Embryonic facial prominence (tissue), 1 donor: ENCODE results near the gene PCDH9.
"Not testable (repeated sequence)": the region's sequence is repeated elsewhere in the genome, so short reads cannot be mapped to it uniquely, and the experiment has no call there.

Experiments used
- DNase-seq: peaks from one replicate; pipeline ENCODE4 v3.0.0-alpha.2; 2016; ENCODE audit errors: extremely low spot score

The PCDH9 gene

DNA sequence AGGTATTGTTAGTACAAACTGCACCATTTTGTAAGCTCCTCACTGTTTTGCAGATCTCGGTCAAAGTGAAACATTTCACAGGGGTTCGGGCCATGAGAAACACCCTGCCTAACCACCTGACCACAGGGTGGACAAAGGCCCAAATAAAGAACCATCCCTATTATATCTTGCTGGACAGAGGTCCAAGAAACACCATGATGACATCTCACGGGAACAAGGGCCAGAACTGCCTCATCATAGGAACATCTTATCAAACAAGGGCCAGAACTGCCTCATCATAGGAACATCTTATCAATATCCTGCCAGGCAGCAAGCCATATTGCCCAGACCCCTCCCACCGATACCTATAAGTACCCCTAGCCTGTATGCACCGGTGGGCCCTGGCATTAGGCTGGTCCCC, 99.7 kb downstream of the PCDH9 start:
- no peak for DNase-seq

DNA sequence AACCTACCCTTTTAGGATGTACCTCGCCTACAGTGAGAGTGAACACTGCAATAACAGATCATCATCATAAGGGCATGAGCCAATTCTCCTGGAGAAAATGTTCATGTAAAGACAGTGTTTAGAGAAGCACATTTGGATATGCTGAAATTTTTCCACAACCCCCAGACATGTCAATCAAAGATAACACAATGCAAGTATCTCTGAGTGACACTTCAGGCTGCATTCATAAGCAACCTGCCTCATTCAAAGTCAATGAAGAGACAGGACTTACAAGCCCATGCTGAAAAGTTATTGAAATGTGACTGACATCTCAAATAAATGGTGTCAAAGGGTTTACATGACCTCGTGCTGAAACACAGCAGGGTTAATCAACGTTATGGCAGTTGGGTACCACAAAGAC, 102.0 kb downstream of the PCDH9 start:
- DNase-seq = no peak

DNA sequence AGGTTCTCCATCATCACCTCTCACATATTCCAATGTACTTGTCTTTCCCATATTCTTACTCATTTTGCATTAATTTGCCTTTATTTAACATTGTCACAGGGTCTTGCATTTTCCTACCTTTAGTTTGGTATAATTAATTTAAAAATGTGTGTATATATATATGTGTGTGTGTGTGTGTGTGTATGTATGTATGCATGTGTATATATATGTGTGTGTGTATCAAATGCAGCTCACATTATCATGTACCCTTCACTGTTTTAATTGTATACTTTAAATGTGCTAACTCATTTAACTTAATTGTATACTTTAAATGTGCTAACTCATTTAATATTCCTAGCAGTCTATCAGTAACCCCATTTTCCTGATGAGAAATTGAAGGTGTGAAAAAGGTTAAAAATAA, 104.5 kb downstream of the PCDH9 start:
- no peak for DNase-seq

DNA sequence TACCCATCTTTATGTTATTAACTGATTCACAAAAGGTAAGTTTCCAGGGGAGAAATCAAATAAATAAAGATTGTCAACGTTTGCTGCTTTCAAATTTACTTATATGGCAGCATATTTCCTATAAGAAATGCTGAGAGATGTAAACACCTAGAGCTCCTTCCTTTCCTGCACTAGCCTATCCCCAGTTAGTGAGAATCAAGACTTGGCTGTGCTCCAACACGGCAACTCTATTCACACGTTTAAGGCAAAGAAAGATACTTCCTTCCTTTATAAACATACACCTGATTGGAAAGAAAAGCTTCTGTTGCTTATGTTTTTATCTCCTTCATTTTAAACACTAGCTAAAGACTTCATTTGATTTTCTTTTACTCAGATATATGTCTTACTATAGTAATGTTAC, 107.0 kb downstream of the PCDH9 start:
- DNase-seq = no peak

DNA sequence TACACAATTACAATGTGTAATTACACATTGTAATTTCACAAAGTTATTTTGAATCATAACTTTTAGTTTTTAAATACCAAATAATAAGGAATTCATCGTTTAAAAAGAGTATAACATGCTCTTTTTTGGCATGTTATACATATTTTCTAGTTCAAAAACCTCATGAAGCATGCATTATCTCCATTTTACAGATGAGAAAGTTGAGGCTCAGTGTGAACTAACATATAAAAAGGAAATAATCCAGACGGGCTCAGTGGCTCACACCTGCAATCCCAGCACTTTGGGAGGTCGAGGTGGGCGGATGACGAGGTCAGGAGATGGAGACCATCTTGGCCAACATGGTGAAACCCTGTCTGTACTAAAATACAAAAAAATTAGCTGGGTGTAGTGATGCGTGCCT, 107.9 kb downstream of the PCDH9 start:
- DNase-seq = no peak

DNA sequence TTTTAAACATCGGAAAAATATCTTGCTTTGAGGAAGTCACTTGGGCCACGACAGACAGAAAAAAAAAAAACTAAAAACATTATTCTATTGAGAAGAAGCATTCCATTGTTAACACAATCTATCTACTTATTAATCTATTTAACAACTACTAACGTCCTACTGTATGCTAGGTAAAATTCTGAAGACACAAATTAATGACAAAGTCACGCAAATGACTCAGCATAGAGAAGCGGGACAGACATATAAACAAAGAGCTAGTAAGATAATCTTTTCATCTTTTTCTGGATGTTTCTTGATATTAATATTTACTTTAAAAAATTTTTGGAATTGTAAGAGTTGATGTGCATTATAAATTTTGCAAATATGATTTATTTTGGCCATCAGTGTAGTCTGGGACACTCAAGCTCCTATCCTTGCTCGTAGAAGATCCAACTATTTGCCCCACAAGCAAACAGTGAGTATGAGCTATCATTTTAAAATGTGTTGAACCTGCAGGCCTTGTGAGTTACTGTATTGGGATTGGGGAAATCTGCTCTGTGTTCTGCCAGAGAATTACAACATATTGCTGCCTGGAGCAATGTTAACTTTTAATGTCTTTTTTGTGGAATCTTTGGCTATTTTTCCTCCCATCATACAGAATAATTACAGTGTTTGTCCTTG, 109.1 kb downstream of the PCDH9 start:
- DNase-seq = no peak

DNA sequence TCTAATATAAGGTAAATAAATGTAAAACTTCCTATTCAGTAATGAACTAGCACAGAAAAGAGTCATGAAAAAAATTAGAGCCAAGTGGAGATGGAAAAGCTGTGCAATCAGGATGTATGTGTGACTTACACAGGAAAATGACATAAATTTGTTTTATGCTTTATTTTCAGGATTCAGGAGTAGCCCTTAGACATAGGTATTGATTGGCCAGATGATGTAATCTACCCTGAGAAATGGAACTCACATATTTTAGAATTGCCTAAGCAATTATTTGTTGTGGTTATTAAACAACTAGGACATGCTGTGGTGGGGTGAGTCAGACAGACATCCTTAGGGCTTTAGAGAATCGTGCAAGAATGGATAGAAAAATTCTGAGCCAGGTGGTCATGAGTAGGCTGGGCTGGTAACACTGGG, 110.6 kb downstream of the PCDH9 start:
- no peak for DNase-seq

DNA sequence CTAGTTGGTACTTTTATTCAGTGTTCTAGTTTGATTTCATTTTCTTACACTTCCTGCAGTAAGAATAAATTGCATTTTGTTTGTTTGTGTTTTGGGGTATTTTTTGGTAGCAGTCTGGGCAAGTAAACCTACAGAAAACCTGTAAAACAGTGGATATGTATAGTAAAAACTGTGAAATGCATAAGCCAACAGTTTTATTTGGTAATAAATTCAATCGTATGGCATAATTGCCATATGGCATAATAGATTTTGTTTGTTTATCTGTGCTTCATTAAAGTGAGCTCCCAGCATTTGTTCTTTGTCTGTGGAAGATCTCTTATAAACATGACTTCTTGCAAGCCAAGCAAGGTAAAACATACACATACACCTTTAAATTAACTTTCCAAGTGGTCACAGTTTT, 111.9 kb downstream of the PCDH9 start:
- no peak for DNase-seq

DNA sequence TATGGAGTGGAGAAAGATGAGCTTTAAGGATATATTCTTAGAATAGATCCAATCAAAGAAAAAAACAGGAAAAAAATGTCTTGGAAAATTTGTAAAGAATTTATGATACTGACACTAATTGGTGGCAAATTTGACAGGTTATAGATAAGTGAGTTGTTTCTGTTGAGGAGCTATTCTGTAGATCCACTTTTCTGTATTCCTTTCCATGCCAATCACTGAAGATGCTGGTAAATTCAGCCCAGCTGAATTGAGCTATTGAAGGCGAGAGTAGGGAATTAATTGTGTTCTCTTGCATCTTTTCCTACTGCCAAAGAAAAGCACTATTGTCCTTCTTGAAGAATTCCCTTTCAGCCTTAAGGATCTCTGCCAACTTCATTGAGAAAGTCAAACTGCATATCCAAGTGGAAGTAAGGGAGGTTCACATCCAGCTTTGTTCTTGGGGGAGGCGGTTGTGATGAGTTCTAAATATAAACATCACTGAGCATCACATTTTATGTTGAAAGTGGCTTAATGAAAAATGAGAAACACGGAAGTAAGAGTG, 113.1 kb downstream of the PCDH9 start:
- no peak for DNase-seq

DNA sequence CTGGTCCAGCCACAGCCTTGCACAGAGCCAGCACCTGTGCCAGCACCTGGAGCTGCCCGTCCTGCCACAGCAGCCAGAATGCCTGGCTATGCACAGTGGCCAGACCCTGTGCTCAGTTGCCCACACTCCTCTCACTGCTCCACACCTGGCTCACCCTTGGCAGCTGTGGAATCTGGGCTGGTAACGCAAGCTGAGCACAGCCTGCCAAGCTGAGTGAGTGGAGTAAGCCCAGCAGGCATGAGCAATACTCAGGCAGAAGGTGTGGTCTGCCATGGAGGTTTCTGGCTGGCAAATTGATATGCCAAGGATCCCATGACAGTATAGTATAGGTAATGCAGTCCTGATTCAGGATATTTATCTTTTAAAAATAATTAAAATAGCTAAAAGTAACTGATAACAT, 122.2 kb downstream of the PCDH9 start:
- DNase-seq = no peak

DNA sequence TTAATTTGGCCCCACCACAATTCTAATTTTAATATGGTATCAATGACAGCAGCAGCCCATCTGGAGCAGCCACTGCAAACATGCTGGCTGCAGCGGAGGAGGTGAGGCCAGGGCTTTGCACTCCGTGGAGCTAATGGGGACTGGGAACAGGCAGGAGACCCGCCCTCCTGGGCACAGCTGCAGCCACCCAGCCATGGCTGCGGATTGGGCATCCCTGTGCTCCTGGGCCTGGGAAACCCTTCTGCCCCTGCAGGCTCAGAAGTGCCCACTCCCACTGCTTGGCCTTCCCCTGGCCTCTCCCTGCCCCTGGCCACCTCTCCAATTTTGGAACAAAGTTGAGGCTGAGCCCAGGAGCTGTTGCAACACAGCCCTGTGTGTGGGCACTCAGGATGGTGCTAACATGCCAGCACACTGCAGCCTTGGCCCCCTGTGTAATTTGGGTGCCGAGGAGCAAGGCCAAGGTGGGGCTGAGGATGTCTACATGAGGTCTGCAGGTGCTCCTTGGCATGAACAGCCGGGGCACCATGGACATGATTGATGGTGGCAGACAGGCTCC, 123.6 kb downstream of the PCDH9 start:
- DNase-seq = no peak

DNA sequence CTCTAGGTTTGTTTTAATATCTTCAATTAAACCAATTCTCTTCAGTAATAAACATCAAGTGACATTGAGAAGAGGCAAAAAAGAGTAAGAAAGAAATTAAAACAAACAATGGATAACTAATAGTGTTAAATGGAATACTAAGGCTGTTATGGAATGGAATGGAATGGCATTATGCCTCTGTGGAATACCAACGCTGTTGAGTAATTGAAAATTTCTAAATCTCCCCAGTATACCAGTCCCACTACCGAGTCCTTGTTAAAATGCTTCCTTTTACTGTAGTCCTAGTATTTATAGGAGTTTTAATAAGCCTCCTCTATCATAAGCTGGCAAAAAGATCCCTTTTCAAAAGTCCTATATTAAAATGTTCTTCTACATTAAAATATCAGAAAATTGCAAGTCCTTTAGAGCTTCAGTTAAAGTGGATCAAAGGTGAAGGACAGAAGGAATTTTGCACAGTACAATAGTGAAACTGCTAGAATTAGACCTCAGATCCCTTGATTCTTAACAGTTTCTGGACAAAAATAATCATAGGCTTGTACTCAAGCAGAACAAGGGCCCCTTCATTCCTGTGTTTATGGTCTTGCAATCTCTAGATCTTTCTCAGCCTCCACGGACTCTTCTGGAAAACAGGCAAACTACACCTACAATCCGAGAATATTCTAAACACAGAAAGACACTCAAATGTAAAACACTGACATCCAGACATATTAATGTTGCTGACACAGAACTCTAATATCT, 128.2 kb downstream of the PCDH9 start:
- DNase-seq = no peak

DNA sequence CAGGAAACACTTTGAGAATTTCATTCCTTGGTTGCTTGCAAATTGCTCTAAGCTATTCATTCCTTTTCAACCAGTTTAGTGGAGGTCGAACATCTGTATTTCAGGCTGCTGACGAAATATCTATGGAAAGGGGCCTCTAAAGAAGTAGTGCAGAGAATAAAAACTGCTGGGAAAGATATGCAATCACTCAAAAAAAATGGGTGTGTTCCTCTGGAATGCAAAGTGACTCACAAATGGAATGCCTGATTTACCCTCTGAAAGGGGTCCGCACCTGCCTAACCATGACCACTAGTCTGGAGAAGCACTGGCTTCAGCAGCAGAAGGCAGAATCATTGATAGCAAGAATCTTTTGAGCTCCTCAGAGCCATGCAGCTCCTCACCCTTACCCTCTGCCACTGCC, 129.4 kb downstream of the PCDH9 start:
- DNase-seq = no peak

DNA sequence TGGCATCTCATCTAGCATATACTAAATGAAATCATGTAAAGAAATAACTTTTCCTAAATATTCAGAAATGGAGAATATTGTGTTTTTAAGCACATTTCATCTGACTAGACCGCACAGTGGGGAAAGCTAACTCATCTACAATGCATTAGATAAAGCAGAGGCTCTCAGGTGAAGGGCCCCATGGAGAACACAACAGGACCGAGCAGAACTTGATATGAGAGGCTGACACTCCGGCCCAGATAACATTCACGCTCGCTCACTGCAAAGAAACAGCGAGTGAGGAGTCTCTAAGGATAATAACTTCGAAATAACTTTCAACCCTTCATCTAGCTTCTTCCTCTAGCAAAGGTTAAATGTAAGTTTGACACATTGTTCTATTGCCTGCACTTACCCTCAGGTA, 130.6 kb downstream of the PCDH9 start:
- DNase-seq = no peak

DNA sequence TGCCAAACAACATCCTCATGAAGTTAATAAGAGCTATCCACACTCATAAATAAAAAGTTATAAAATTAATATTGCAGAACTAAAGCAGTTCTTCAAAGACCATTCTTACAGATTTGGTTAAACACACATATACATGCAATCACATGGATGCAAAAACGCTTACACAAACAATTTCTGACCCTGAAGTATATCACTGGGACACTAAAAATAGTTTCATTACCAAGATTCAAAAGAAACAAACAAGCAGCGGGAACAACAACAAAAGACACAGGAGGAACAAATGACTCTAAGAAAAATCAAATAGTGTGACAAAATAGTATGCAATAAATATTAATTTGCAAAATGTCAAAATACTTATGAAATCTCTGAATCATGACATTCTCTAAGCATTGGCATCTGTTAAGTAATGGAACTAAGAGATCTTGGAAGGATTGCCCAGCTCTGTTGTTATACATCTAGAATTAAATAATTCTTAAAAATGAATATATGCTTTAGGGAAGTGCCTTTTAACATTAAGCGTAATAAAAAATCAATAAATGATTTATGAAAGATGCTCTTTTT, 132.2 kb downstream of the PCDH9 start:
- no peak for DNase-seq

DNA sequence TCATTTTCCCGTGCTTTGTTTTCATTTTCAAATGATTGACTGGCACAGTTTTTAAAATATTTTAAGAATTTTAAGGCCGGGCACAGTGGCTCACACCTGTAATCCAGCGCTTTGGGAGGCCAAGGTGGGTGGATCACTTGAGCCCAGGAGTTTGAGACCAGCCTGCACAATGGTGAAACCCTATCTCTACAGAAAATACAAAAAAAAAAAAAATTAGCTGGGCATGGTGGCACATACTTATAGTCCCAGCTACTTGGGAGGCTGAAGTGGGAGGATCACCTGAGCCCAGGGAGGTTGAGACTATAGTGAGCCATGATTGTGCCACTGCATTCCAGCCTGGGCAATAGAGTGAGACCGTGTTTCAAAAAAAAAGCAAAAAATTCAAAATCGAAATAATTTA, 133.2 kb downstream of the PCDH9 start:
- not testable (repeated sequence) for DNase-seq

DNA sequence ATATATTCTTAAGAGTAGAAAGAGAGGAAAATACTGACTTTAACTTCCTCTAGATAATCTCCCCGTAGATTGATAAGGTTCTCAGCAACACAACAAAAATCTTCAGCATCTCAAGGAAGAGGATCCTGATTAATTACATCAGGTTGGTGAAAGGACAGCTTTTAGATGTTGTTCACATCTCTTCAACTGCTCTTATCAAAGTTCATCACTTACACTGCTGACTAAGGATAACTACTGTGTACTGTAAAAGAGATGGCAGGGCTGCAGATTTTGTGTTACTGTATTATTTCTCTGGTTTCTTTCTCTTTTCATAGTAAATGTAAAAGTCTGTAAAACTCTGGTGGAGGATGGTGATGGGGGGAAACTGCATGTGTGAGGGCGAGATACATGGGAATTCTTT, 133.7 kb downstream of the PCDH9 start:
- no peak for DNase-seq

DNA sequence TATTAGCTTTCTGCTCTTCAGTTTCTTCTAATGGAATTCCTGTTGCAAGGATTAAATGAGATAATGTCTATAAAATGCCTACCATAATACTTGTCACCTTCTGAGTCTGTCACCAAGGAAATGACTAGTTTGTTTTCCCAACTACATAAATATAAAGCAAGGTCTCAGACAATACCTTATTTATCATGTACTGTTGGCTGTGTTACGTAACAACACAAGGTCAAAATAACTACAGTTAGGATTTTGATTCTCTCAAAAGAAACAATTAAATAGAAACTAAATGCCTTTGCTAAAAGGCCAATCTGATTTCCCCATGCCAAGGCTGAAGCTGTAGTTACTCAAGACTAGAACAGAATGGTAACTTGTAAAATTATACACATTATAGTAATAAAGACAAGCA, 134.5 kb downstream of the PCDH9 start:
- no peak for DNase-seq

DNA sequence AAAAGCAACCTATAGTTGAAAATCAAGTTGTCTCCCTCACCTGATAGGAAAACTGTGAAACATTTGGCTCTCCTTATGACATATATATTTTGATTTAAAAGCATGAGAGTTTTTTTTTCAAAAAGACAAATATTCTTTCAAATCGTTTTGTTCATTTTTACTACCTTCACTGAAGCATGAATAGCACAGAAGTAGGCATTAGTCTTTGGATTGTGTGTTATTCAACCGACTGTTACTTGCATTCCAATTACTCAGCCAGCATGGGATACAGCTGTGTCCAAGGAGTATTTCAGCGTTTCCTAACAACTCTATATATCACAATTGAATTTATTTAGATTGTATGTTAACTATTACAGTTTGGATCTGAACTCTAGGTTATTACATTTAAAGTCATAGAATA, 135.2 kb downstream of the PCDH9 start:
- no peak for DNase-seq

DNA sequence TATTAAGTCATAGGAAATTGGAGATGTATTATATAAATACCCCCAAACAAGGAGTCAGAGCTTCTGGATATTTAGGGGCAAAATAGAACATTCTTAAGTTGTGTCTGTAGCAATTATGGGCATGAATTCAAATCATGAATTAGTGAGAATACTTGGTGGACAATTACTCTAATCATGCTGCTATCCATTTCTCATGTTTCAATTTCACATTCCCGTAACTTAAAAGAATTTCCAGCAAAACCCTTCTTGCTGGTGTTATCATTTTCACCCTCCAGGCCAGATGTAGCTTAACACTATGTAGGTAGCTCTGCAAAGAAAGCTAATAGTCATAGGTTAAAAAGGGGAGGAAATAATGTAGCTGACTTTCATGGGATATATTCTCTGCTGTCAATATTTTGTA, 136.1 kb downstream of the PCDH9 start:
- DNase-seq = no peak

DNA sequence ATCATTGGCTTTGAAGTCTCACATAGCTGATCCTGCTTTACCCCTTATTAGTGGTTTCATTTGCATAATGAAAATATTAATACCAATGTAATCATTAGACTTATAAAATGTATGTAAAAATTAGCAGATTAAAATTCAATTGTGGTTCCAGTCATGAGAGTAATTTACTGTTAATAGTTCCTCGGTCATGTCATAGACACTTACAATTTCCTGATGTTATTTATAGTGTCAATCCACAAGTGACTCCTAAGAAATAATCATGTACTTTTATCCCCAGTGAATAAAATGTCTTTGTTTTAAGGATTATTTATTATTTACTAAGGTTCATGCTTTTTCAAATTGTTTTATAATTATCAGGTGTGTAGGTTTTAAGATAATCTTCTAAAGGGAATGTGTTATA, 138.5 kb downstream of the PCDH9 start:
- DNase-seq = no peak

DNA sequence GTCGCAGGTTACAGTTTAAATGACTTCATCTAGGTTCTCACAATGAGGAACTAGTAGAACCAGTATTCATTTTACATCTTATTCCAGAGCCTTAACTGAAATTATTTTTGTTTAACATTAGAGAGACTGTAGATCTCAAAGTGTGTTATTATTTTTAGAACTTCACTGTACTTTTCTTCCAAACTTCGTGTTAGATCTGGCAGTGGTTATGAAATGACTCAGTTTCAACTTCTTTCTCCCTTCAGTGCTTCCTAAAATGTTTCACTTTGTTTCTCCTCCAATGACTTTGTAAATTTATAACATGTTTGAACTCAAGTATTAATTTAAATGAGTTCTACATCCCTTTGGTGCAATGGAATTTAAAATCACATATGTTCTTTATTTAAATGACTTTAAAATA, 139.3 kb downstream of the PCDH9 start:
- no peak for DNase-seq

DNA sequence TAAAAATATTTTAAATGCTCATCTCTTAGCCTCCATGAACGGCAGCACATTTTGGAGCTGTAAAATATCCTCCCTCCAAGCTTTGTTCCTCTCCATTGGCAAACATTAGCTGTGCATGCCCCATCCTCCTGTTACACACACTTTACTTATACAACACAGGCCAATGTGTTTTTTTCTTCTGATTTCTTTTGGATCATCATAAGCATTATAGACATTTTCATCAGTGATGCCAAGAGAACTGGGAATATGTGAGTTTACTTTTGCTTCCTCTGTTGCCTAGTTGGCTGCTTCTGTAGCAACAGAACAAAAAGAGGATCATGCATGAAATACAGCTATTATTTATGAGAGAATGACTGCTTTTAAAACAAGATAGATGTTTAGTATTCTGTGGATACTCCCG, 142.6 kb downstream of the PCDH9 start:
- DNase-seq = no peak
